Coronary artery (tissue), 2 donors: Measurements from ENCODE around the gene WDFY2.

Experiments
- DNase-seq: peaks from one replicate; pipeline ENCODE4 v3.0.0-alpha.2; 2017; ENCODE audit warnings: low spot score
- H3K27ac ChIP-seq, 2 donors: fragments of 200-600 bp; sonication (generic); one replicate each; pipeline ENCODE4 v1.5.1; 2016 to 2019
- H3K4me3 ChIP-seq: fragments of 200-600 bp; sonication (generic); 2 replicates; pipeline ENCODE4 v1.5.1; 2016; ENCODE audit warnings: mild to moderate bottlenecking, moderate library complexity
- CTCF ChIP-seq: fragments of 200-600 bp; sonication (generic); IDR thresholded peaks from one replicate; pipeline ENCODE4 v1.5.1; 2019; ENCODE audit warnings: antibody characterized with exemption

WDFY2 gene

GRCh38 chr13:51707461-51707860 lies 123.2 kb downstream of the WDFY2 start:
- H3K4me3 ChIP-seq, result no peak overlapping the region
- H3K27ac ChIP-seq, result no peak overlapping the region
- no peak for DNase-seq
- TF ChIP-seq CTCF, result no peak

GRCh38 chr13:51713807-51714206 lies 129.5 kb downstream of the WDFY2 start:
- no peak for DNase-seq
- no peak for TF ChIP-seq CTCF
- Histone ChIP-seq H3K27ac (no peak overlapping the region), H3K4me3 (no peak overlapping the region)

GRCh38 chr13:51714663-51715168 lies 130.5 kb downstream of the WDFY2 start:
- no peak overlapping the region for H3K27ac ChIP-seq
- H3K4me3 ChIP-seq, result no peak overlapping the region
- DNase-seq, result no peak
- no peak for TF ChIP-seq CTCF

- DNase-seq, result no peak
- H3K4me3 ChIP-seq, result no peak overlapping the region
- H3K27ac ChIP-seq, result no peak overlapping the region
- TF ChIP-seq CTCF, result no peak
Observed at GRCh38 chr13:51715613-51716012, 131.4 kb downstream of the WDFY2 start.

GRCh38 chr13:51717786-51718398 lies 133.6 kb downstream of the WDFY2 start:
- TF ChIP-seq CTCF, result no peak
- Histone ChIP-seq H3K27ac (no peak overlapping the region), H3K4me3 (no peak overlapping the region)
- no peak for DNase-seq

GRCh38 chr13:51719394-51719793 lies 135.1 kb downstream of the WDFY2 start:
- no peak for DNase-seq
- no peak overlapping the region for H3K27ac ChIP-seq

More at GRCh38 chr13:51719394-51719793, 135.1 kb downstream of the WDFY2 start:
- H3K4me3 ChIP-seq, result no peak overlapping the region
- no peak for TF ChIP-seq CTCF
